ENCODE data around the gene PJVK.

The PJVK gene

GRCh38 chr2:178473373-178473772, 22.2 kb downstream of the PJVK start:
- no peaks in the 10 kb centered on the region for H3K36me3 ChIP-seq (ENCODE audit: control insufficient read depth, insufficient read depth, low read length)
- no peaks in the 10 kb centered on the region for H3K27me3 ChIP-seq (ENCODE audit: control insufficient read depth, insufficient read depth, low read length)
- no peak overlapping the region for H3K9ac ChIP-seq (ENCODE audit: low read depth, low read length)
- H3K4me1 ChIP-seq (ENCODE audit: control insufficient read depth, insufficient read depth, low read length) = no peaks in the 10 kb centered on the region
- no peaks in the 10 kb centered on the region for H3K9me3 ChIP-seq (ENCODE audit: control insufficient read depth, insufficient read depth, low read length)
- H3K27ac ChIP-seq (ENCODE audit: low read depth, low read length) = no peak overlapping the region
- no peak overlapping the region for H3K4me3 ChIP-seq (ENCODE audit: low read depth, low read length)

- Histone ChIP-seq H3K27me3 (ENCODE audit: control insufficient read depth, insufficient read depth, low read length) (no peaks in the 10 kb centered on the region), H3K9me3 (ENCODE audit: control insufficient read depth, insufficient read depth, low read length) (no peaks in the 10 kb centered on the region), H3K27ac (ENCODE audit: low read depth, low read length) (no peak overlapping the region), H3K4me3 (ENCODE audit: low read depth, low read length) (no peak overlapping the region), H3K9ac (ENCODE audit: low read depth, low read length) (no peak overlapping the region), H3K36me3 (ENCODE audit: control insufficient read depth, insufficient read depth, low read length) (no peaks in the 10 kb centered on the region), H3K4me1 (ENCODE audit: control insufficient read depth, insufficient read depth, low read length) (no peaks in the 10 kb centered on the region)
Measured at GRCh38 chr2:178473931-178474330, 22.8 kb downstream of the PJVK start.

GRCh38 chr2:178474560-178474959, 23.4 kb downstream of the PJVK start:
- H3K27ac ChIP-seq (ENCODE audit: low read depth, low read length) = no peak overlapping the region
- H3K27me3 ChIP-seq (ENCODE audit: control insufficient read depth, insufficient read depth, low read length) = peaks cover 5% of the 10 kb centered on the region; the same call in 1 of the 2 replicates
- H3K4me3 ChIP-seq (ENCODE audit: low read depth, low read length) = no peak overlapping the region
- H3K36me3 ChIP-seq (ENCODE audit: control insufficient read depth, insufficient read depth, low read length) = no peaks in the 10 kb centered on the region
- no peaks in the 10 kb centered on the region for H3K4me1 ChIP-seq (ENCODE audit: control insufficient read depth, insufficient read depth, low read length)
- no peak overlapping the region for H3K9ac ChIP-seq (ENCODE audit: low read depth, low read length)
- H3K9me3 ChIP-seq (ENCODE audit: control insufficient read depth, insufficient read depth, low read length) = no peaks in the 10 kb centered on the region

GRCh38 chr2:178476477-178476876, 25.3 kb downstream of the PJVK start:
- Histone ChIP-seq H3K9ac (ENCODE audit: low read depth, low read length) (no peak overlapping the region), H3K4me3 (ENCODE audit: low read depth, low read length) (no peak overlapping the region), H3K4me1 (ENCODE audit: control insufficient read depth, insufficient read depth, low read length) (peaks cover 5% of the 10 kb centered on the region), H3K9me3 (ENCODE audit: control insufficient read depth, insufficient read depth, low read length) (no peaks in the 10 kb centered on the region), H3K27ac (ENCODE audit: low read depth, low read length) (no peak overlapping the region), H3K36me3 (ENCODE audit: control insufficient read depth, insufficient read depth, low read length) (no peaks in the 10 kb centered on the region), H3K27me3 (ENCODE audit: control insufficient read depth, insufficient read depth, low read length) (peaks cover 8% of the 10 kb centered on the region; the same call in 1 of the 2 replicates)

GRCh38 chr2:178477443-178478129, 26.4 kb downstream of the PJVK start:
- Histone ChIP-seq H3K4me1 (ENCODE audit: control insufficient read depth, insufficient read depth, low read length) (peaks cover 16% of the 10 kb centered on the region), H3K9me3 (ENCODE audit: control insufficient read depth, insufficient read depth, low read length) (no peaks in the 10 kb centered on the region), H3K36me3 (ENCODE audit: control insufficient read depth, insufficient read depth, low read length) (no peaks in the 10 kb centered on the region), H3K27me3 (ENCODE audit: control insufficient read depth, insufficient read depth, low read length) (peaks cover 9% of the 10 kb centered on the region; the same call in 1 of the 2 replicates), H3K27ac (ENCODE audit: low read depth, low read length) (no peak overlapping the region), H3K4me3 (ENCODE audit: low read depth, low read length) (peak overlapping the region; percentile 78), H3K9ac (ENCODE audit: low read depth, low read length) (no peak overlapping the region)

- peaks cover 17% of the 10 kb centered on the region for H3K4me1 ChIP-seq (ENCODE audit: control insufficient read depth, insufficient read depth, low read length)
- peak overlapping the region; percentile 34 for H3K27ac ChIP-seq (ENCODE audit: low read depth, low read length)
- H3K9me3 ChIP-seq (ENCODE audit: control insufficient read depth, insufficient read depth, low read length) = no peaks in the 10 kb centered on the region
- H3K9ac ChIP-seq (ENCODE audit: low read depth, low read length) = peak overlapping the region; percentile 78
- peak overlapping the region; percentile 78 for H3K4me3 ChIP-seq (ENCODE audit: low read depth, low read length)
- no peaks in the 10 kb centered on the region for H3K36me3 ChIP-seq (ENCODE audit: control insufficient read depth, insufficient read depth, low read length)
- H3K27me3 ChIP-seq (ENCODE audit: control insufficient read depth, insufficient read depth, low read length) = peaks cover 9% of the 10 kb centered on the region; the same call in 1 of the 2 replicates
Measured at GRCh38 chr2:178478130-178478438, 26.9 kb downstream of the PJVK start.

GRCh38 chr2:178478439-178479274, 27.5 kb downstream of the PJVK start, which contains the start of gene FKBP7:
Gene FKBP7, minus strand, starts transcription at chr2:178478600. Its CDS starts 101 bp downstream, at chr2:178478499.
- H3K9ac ChIP-seq (ENCODE audit: low read depth, low read length) = peak within 1 kb of the TSS; percentile 78
- H3K36me3 ChIP-seq (ENCODE audit: control insufficient read depth, insufficient read depth, low read length) = no peaks in the 10 kb centered on the region
- H3K9me3 ChIP-seq (ENCODE audit: control insufficient read depth, insufficient read depth, low read length) = no peaks in the 10 kb centered on the region
- H3K27ac ChIP-seq (ENCODE audit: low read depth, low read length) = peak within 1 kb of the TSS; percentile 34
- H3K27me3 ChIP-seq (ENCODE audit: control insufficient read depth, insufficient read depth, low read length) = peaks cover 9% of the 10 kb centered on the region; the same call in 1 of the 2 replicates
- H3K4me3 ChIP-seq (ENCODE audit: low read depth, low read length) = peak within 1 kb of the TSS; percentile 78
- H3K4me1 ChIP-seq (ENCODE audit: control insufficient read depth, insufficient read depth, low read length) = peaks cover 17% of the 10 kb centered on the region

- Histone ChIP-seq H3K9ac (ENCODE audit: low read depth, low read length) (no peak overlapping the region), H3K27ac (ENCODE audit: low read depth, low read length) (no peak overlapping the region)
Measured at GRCh38 chr2:178479275-178479616, 28.1 kb downstream of the PJVK start.

GRCh38 chr2:178479758-178480226, 28.6 kb downstream of the PJVK start:
- Histone ChIP-seq H3K9ac (ENCODE audit: low read depth, low read length) (peak overlapping the region; percentile 57), H3K27me3 (ENCODE audit: control insufficient read depth, insufficient read depth, low read length) (peaks cover 9% of the 10 kb centered on the region; the same call in 1 of the 2 replicates), H3K36me3 (ENCODE audit: control insufficient read depth, insufficient read depth, low read length) (no peaks in the 10 kb centered on the region), H3K27ac (ENCODE audit: low read depth, low read length) (peak overlapping the region; percentile 78), H3K9me3 (ENCODE audit: control insufficient read depth, insufficient read depth, low read length) (no peaks in the 10 kb centered on the region), H3K4me1 (ENCODE audit: control insufficient read depth, insufficient read depth, low read length) (peaks cover 17% of the 10 kb centered on the region), H3K4me3 (ENCODE audit: low read depth, low read length) (peak overlapping the region; percentile 78)

More at GRCh38 chr2:178479275-178479616, 28.1 kb downstream of the PJVK start:
- H3K4me3 ChIP-seq (ENCODE audit: low read depth, low read length) = peak overlapping the region; percentile 78; the same call in 1 of the 2 replicates
- no peaks in the 10 kb centered on the region for H3K9me3 ChIP-seq (ENCODE audit: control insufficient read depth, insufficient read depth, low read length)
- H3K4me1 ChIP-seq (ENCODE audit: control insufficient read depth, insufficient read depth, low read length) = peaks cover 17% of the 10 kb centered on the region
- H3K36me3 ChIP-seq (ENCODE audit: control insufficient read depth, insufficient read depth, low read length) = no peaks in the 10 kb centered on the region
- H3K27me3 ChIP-seq (ENCODE audit: control insufficient read depth, insufficient read depth, low read length) = peaks cover 9% of the 10 kb centered on the region; the same call in 1 of the 2 replicates

- Histone ChIP-seq H3K9me3 (ENCODE audit: control insufficient read depth, insufficient read depth, low read length) (no peaks in the 10 kb centered on the region), H3K4me1 (ENCODE audit: control insufficient read depth, insufficient read depth, low read length) (peaks cover 17% of the 10 kb centered on the region)
Measured at GRCh38 chr2:178480227-178481181, 29.3 kb downstream of the PJVK start, which contains the start of gene PLEKHA3. Gene PLEKHA3, plus strand, starts transcription at chr2:178480457. Its CDS starts 413 bp downstream, at chr2:178480870.

More at GRCh38 chr2:178480227-178481181, 29.3 kb downstream of the PJVK start, which contains the start of gene PLEKHA3:
- H3K36me3 ChIP-seq (ENCODE audit: control insufficient read depth, insufficient read depth, low read length) = no peaks in the 10 kb centered on the region
- H3K4me3 ChIP-seq (ENCODE audit: low read depth, low read length) = peak within 1 kb of the TSS; percentile 78
- H3K27ac ChIP-seq (ENCODE audit: low read depth, low read length) = peak within 1 kb of the TSS; percentile 78
- peaks cover 9% of the 10 kb centered on the region; the same call in 1 of the 2 replicates for H3K27me3 ChIP-seq (ENCODE audit: control insufficient read depth, insufficient read depth, low read length)
- peak within 1 kb of the TSS; percentile 57 for H3K9ac ChIP-seq (ENCODE audit: low read depth, low read length)

Data from HUES48 (cell line).